Vagina (tissue), 2 donors: ENCODE measurements around the gene CPLANE1.

Experiments
- CTCF ChIP-seq, 3 experiments: fragments of 450-650 bp in 2 of 3; fragments of 200-600 bp in 1 of 3; sonication (generic) in 1 of 3; IDR thresholded peaks; one replicate each; pipeline ENCODE4 v1.5.1; 2017 to 2019; ENCODE audit warnings: antibody characterized with exemption in 3 of 3, mild to moderate bottlenecking in 2 of 3, moderate library complexity in 2 of 3
- POLR2A ChIP-seq, 2 donors: fragments of 450-650 bp; IDR thresholded peaks; one replicate each; pipeline ENCODE4 v1.6.1; 2017; ENCODE audit warnings: antibody characterized with exemption in 2 of 2, mild to moderate bottlenecking in 2 of 2, moderate library complexity in 2 of 2
- POLR2AphosphoS5 ChIP-seq, 2 donors: sonication (generic); formaldehyde crosslinking; IDR thresholded peaks; one replicate each; pipeline ENCODE4 v1.9.0; 2017; ENCODE audit warnings: antibody characterized with exemption in 2 of 2, mild to moderate bottlenecking in 2 of 2, low read depth in 1 of 2; ENCODE audit not compliant: insufficient read depth in 1 of 2

GRCh38 chr5:37187465-37187977 is 61.7 kb downstream of the CPLANE1 start:
- TF ChIP-seq POLR2A (IDR thresholded peaks at IDR 0.05), result no peak
- TF ChIP-seq CTCF (IDR thresholded peaks at IDR 0.05), result no peak
- TF ChIP-seq POLR2AphosphoS5 (IDR thresholded peaks at IDR 0.05; ENCODE audit: insufficient read depth in 1 of 2, low read depth in 1 of 2), result no peak
